K562 (cell line): ENCODE data around the gene ZSCAN2. TPM values are rescaled to one million over a fixed set of nuclear protein-coding genes. Genes with fewer than 3 reads are reported as not detected.

Experiments
- E2F5 ChIP-seq: sonication (generic); formaldehyde crosslinking; IDR thresholded peaks from 2 replicates; pipeline ENCODE4 v1.8.0; 2022; ENCODE audit warnings: mild to moderate bottlenecking, missing genetic modification reagents
- E2F8 ChIP-seq: fragments of 450-650 bp; IDR thresholded peaks from 2 replicates; pipeline ENCODE4 v1.7.1; 2018; ENCODE audit warnings: mild to moderate bottlenecking, low read depth; ENCODE audit not compliant: partially characterized antibody
- EHMT2 ChIP-seq: fragments of 450-650 bp; IDR thresholded peaks from 2 replicates; pipeline ENCODE4 v1.6.1; 2018; ENCODE audit warnings: antibody characterized with exemption
- GTF2E2 ChIP-seq: fragments of 200-800 bp; sonication (Bioruptor generic); IDR thresholded peaks from 2 replicates; pipeline ENCODE4 v1.6.1; 2016; ENCODE audit warnings: missing genetic modification characterization, missing compliant biosample characterization
- HMBOX1 ChIP-seq: sonication (generic); IDR thresholded peaks from 2 replicates; pipeline ENCODE4 v1.6.1; 2016
- KDM5B ChIP-seq: fragments of 200-600 bp; sonication (generic); IDR thresholded peaks from 2 replicates; pipeline ENCODE4 v1.6.1; 2012; ENCODE audit warnings: low read depth, mild to moderate bottlenecking, moderate library complexity, low read length, control low read depth, inconsistent platforms; ENCODE audit not compliant: insufficient replicate concordance
- MEF2D ChIP-seq: conservative IDR thresholded peaks from 2 replicates; pipeline ENCODE4 v1.6.1; 2016; ENCODE audit warnings: low read depth, missing genetic modification characterization, missing compliant biosample characterization
- MITF ChIP-seq: IDR thresholded peaks from 2 replicates; pipeline ENCODE4 v1.6.1; 2014; ENCODE audit warnings: antibody characterized with exemption
- MXI1 ChIP-seq: IDR thresholded peaks from 2 replicates; pipeline ENCODE4 v1.6.1; 2011; ENCODE audit warnings: low read depth, mild to moderate bottlenecking, improper control_type of control experiment, low read length
- POLR2B ChIP-seq: fragments of 450-650 bp; IDR thresholded peaks from 2 replicates; pipeline ENCODE4 v1.6.1; 2018; ENCODE audit warnings: low read depth; ENCODE audit not compliant: partially characterized antibody
- RBM39 ChIP-seq: fragments of 200-400 bp; formaldehyde crosslinking; optimal IDR thresholded peaks from 2 replicates; pipeline ENCODE3; 2018; ENCODE audit warnings: low read depth, low read length
- SRSF9 ChIP-seq: fragments of 200-400 bp; formaldehyde crosslinking; IDR thresholded peaks from 2 replicates; pipeline ENCODE4 v1.6.1; 2017; ENCODE audit warnings: low read depth, low read length, borderline replicate concordance
- TARDBP ChIP-seq: fragments of 450-650 bp; IDR thresholded peaks from 2 replicates; pipeline ENCODE4 v1.6.1; 2016
- TCFL5 ChIP-seq: fragments of 250-450 bp; sonication (Bioruptor Pico); conservative IDR thresholded peaks from 2 replicates; pipeline ENCODE4 v1.6.1; 2021; ENCODE audit warnings: mild to moderate bottlenecking, moderate library complexity, matching md5 sums
- TFE3 ChIP-seq: fragments of 450-650 bp; formaldehyde crosslinking; IDR thresholded peaks from 2 replicates; pipeline ENCODE4 v1.4.0; 2020; ENCODE audit warnings: mild to moderate bottlenecking, mixed read lengths
- THRB ChIP-seq: fragments of 450-650 bp; formaldehyde crosslinking; conservative IDR thresholded peaks from 2 replicates; pipeline ENCODE4 v1.4.0; 2022; ENCODE audit warnings: mild to moderate bottlenecking, missing genetic modification characterization
- ZNF124 ChIP-seq: sonication (generic); formaldehyde crosslinking; IDR thresholded peaks from 2 replicates; pipeline ENCODE4 v1.8.1; 2022; ENCODE audit warnings: missing genetic modification reagents
- ZNF507 ChIP-seq: conservative IDR thresholded peaks from 2 replicates; pipeline ENCODE4 v1.6.1; 2017; ENCODE audit warnings: missing genetic modification characterization, missing compliant biosample characterization
- ZNF830 ChIP-seq: fragments of 250-450 bp; sonication (Bioruptor Pico); IDR thresholded peaks from 2 replicates; pipeline ENCODE4 v1.5.0; 2021; ENCODE audit warnings: mild to moderate bottlenecking
- polyA plus RNA-seq, 8 experiments: library from polyadenylated mRNA; depleted of rRNA in 4 of 8; stranded (reverse) in 5 of 8; unstranded in 3 of 8; fragments of >200 nt; fragmentation: Nextera tagmentation in 2 of 8; fragmentation: Illumina TruSeq in 1 of 8; extraction: Ambion mirVana in 2 of 8; extraction: Trizol in 1 of 8; gene quantifications; 2 replicates each; pipeline versions ENCODE4 v1.2.1 to v1.2.3, GENCODE V29; 2011 to 2014; ENCODE audit warnings: inconsistent platforms in 1 of 8, missing spikeins in 1 of 8
- total RNA-seq, 7 experiments: library from RNA; depleted of rRNA in 6 of 7; stranded (reverse); fragments of >200 nt in 6 of 7; fragmentation: Illumina TruSeq in 2 of 7; extraction: Trizol in 2 of 7; gene quantifications; 2 replicates each; pipeline versions ENCODE4 v1.2.1 to v1.2.3, GENCODE V29; 2011 to 2021; ENCODE audit warnings: low replicate concordance in 1 of 7

The ZSCAN2 gene
- total and polyA plus RNA-seq, 9 of the 15 experiments (the other 6 are each of a cell fraction or from before 2014, with no cell fraction given) = 1.7 to 14.2 (median 6.6) TPM

GRCh38 chr15:84653910-84654688 lies 53.3 kb downstream of the ZSCAN2 start, which contains the start of gene WDR73 (continued):
- TF ChIP-seq EHMT2 = no peak
- TF ChIP-seq TCFL5 (CRISPR knock-in tag) = no peak
- TF ChIP-seq E2F8 = peak; percentile 82
- peak; percentile 58 for TF ChIP-seq POLR2B
- TF ChIP-seq GTF2E2 (tag) = 0 out of 2 replicates have a peak, but pooled peaks have one; percentile 59
- TF ChIP-seq TFE3 (CRISPR knock-in tag) = no peak
- TF ChIP-seq E2F5 (CRISPR knock-in tag) = no peak
- no peak for TF ChIP-seq SRSF9
- TF ChIP-seq ZNF830 = 0 out of 2 replicates have a peak, but pooled peaks have one; percentile 3
- no peak for TF ChIP-seq MEF2D (tag)
- no peak; the same call in 1 of the 2 replicates for TF ChIP-seq HMBOX1
- peak; percentile 32 for TF ChIP-seq KDM5B
- no peak for TF ChIP-seq RBM39
- TF ChIP-seq TARDBP = no peak
- no peak for TF ChIP-seq ZNF124 (CRISPR knock-in tag)
- no peak for TF ChIP-seq MITF
- no peak for TF ChIP-seq ZNF507 (tag)
- TF ChIP-seq MXI1 = peak; percentile 91
- TF ChIP-seq THRB = no peak
